B cell (primary cell): Measurements from ENCODE around the gene ADAMTS2. TPM values are rescaled to one million over a fixed set of nuclear protein-coding genes. Genes with fewer than 3 reads are reported as not detected.

Experiments used
- ATAC-seq: fragments of 200-7000 bp; cut with Tn5 transposase; one replicate; pipeline ENCODE4 v1.10.0; 2021; ENCODE audit warnings: low read depth, mild to moderate bottlenecking, moderate number of reproducible peaks, moderate library complexity
- CTCF ChIA-PET: fragments of 350-600 bp; sonication (Branson Sonifier 250); formaldehyde crosslinking; loops from one replicate; lab custom pipeline; 2021; ENCODE audit warnings: antibody characterized with exemption, inconsistent platforms; lab: Charles Lee
- POLR2A ChIA-PET: fragments of 350-600 bp; sonication (Branson Sonifier 250); formaldehyde crosslinking; loops from one replicate; lab custom pipeline; 2021; ENCODE audit warnings: antibody characterized with exemption; lab: Charles Lee
- DNase-seq: peaks from one replicate; pipeline ENCODE4 v3.0.0; 2013
- H2AFZ ChIP-seq: 2 replicates; pipeline ENCODE4 v1.6.1; 2012; ENCODE audit warnings: mild to moderate bottlenecking, low read depth, low read length; ENCODE audit not compliant: insufficient read depth, poor library complexity, severe bottlenecking
- H3K27ac ChIP-seq, 2 donors: 1 replicate in 1 of 2; 2 replicates in 1 of 2; pipeline ENCODE4 v1.5.1; 2012 to 2013; ENCODE audit warnings: low read length in 2 of 2, mild to moderate bottlenecking in 2 of 2, moderate library complexity in 1 of 2
- H3K27me3 ChIP-seq, 4 experiments: fragments of 200-600 bp in 1 of 4; sonication (generic) in 1 of 4; replicated peaks in 1 of 4; 1 replicate in 2 of 4; 2 replicates in 2 of 4; pipeline versions ENCODE4 v1.6.1 to v1.7.0; 2013 to 2016; ENCODE audit warnings: low read length in 3 of 4, mild to moderate bottlenecking in 2 of 4, mixed read lengths in 1 of 4, moderate library complexity in 1 of 4; ENCODE audit not compliant: insufficient read depth in 4 of 4, control insufficient read depth in 3 of 4; ENCODE audit errors: control extremely low read depth in 1 of 4
- H3K36me3 ChIP-seq, 2 experiments: replicated peaks in 1 of 2; 1 replicate in 1 of 2; 2 replicates in 1 of 2; pipeline versions ENCODE4 v1.6.1 to v1.7.1; 2013; ENCODE audit warnings: low read length in 1 of 2; ENCODE audit not compliant: insufficient read depth in 2 of 2, control insufficient read depth in 1 of 2; ENCODE audit errors: control extremely low read depth in 1 of 2, extremely low read depth in 1 of 2
- H3K4me1 ChIP-seq, 2 donors: fragments of 200-600 bp in 1 of 2; sonication (generic) in 1 of 2; 1 replicate in 1 of 2; 2 replicates in 1 of 2; pipeline versions ENCODE4 v1.5.1 to v1.6.1; 2013 to 2017; ENCODE audit warnings: low read length in 2 of 2; ENCODE audit not compliant: control insufficient read depth in 2 of 2, insufficient read depth in 2 of 2
- H3K4me2 ChIP-seq: replicated peaks from 2 replicates; pipeline ENCODE3; 2012; ENCODE audit warnings: mild to moderate bottlenecking, low read depth, low read length; ENCODE audit not compliant: poor library complexity, severe bottlenecking
- H3K4me3 ChIP-seq, 5 experiments: fragments of 200-600 bp in 1 of 5; sonication (generic) in 1 of 5; 1 replicate in 3 of 5; 2 replicates in 2 of 5; pipeline versions ENCODE4 v1.5.1 to v1.7.0; 2011 to 2016; ENCODE audit warnings: low read length in 4 of 5, mild to moderate bottlenecking in 4 of 5, low read depth in 2 of 5, control low read depth in 1 of 5, moderate library complexity in 1 of 5; ENCODE audit not compliant: insufficient read depth in 1 of 5; ENCODE audit errors: control extremely low read depth in 1 of 5, extremely low read depth in 1 of 5
- H3K79me2 ChIP-seq: fragments of 200-600 bp; sonication (generic); one replicate; pipeline ENCODE4 v1.6.0; 2016; ENCODE audit warnings: low read length; ENCODE audit not compliant: control insufficient read depth, insufficient read depth
- H3K9ac ChIP-seq: fragments of 200-600 bp; sonication (generic); 2 replicates; pipeline ENCODE4 v1.6.1; 2017; ENCODE audit warnings: mild to moderate bottlenecking, low read length, moderate library complexity
- H3K9me3 ChIP-seq, 3 donors: one replicate each; pipeline versions ENCODE4 v1.6.1 to v1.7.1; 2013; ENCODE audit warnings: low read length in 2 of 3; ENCODE audit not compliant: control insufficient read depth in 2 of 3, insufficient read depth in 1 of 3; ENCODE audit errors: control extremely low read depth in 1 of 3
- H4K20me1 ChIP-seq: 2 replicates; pipeline ENCODE4 v1.6.0; 2012; ENCODE audit warnings: mild to moderate bottlenecking, low read length; ENCODE audit not compliant: insufficient read depth, control insufficient read depth, poor library complexity, severe bottlenecking
- H3K27ac Mint-ChIP-seq: one replicate; pipeline ENCODE4 v1.8.0; 2021; ENCODE audit warnings: mixed read lengths
- H3K27me3 Mint-ChIP-seq: one replicate; pipeline ENCODE4 v1.8.0; 2021; ENCODE audit warnings: mixed read lengths
- H3K4me1 Mint-ChIP-seq: one replicate; pipeline ENCODE4 v1.8.0; 2021; ENCODE audit warnings: mixed read lengths
- H3K4me3 Mint-ChIP-seq: one replicate; pipeline ENCODE4 v1.8.0; 2021; ENCODE audit warnings: mixed read lengths
- H3K9me3 Mint-ChIP-seq: one replicate; pipeline ENCODE4 v1.8.0; 2022; ENCODE audit warnings: mixed read lengths; ENCODE audit not compliant: insufficient read depth
- CTCF ChIP-seq: fragments of 200-600 bp; IDR thresholded peaks from one replicate; pipeline ENCODE4 v1.8.0; 2022; ENCODE audit warnings: antibody characterized with exemption, mild to moderate bottlenecking
- EZH2 ChIP-seq: IDR thresholded peaks from 2 replicates; pipeline ENCODE4 v1.6.1; 2012; ENCODE audit warnings: borderline replicate concordance, low read depth, mild to moderate bottlenecking, moderate library complexity, low read length; ENCODE audit not compliant: insufficient read depth, poor library complexity, severe bottlenecking
- whole genome bisulfite sequencing: methylation state at CpG from one replicate; pipeline ENCODE4 v1.1.5; 2013; ENCODE audit warnings: missing lambda C conversion rate; ENCODE audit not compliant: insufficient coverage; 5-methylcytosine and 5-hydroxymethylcytosine counted together
- intact Hi-C: fragments of 100-400 bp; cut with micrococcal nuclease; formaldehyde crosslinking; loops from one replicate; pipeline ENCODE4 v1.10.0; 2022
- polyA plus RNA-seq: library from polyadenylated mRNA; depleted of rRNA; stranded (reverse); fragments of >200 nt; gene quantifications from 2 replicates; pipeline ENCODE4 v1.2.3, GENCODE V29; 2012
- total RNA-seq, 2 donors: library from RNA; stranded (reverse); fragments of 120-200 nt in 1 of 2; gene quantifications; 1 replicate in 1 of 2; 2 replicates in 1 of 2; pipeline versions ENCODE4 v1.2.3 to v1.2.4, GENCODE V29; 2013 to 2022

Gene ADAMTS2
- total and polyA plus RNA-seq, 2 donors (not counting 1 experiment from before 2014, with no cell fraction given) = not detected

- H3K4me3 Mint-ChIP-seq = no peak overlapping the region
- no peak overlapping the region for H3K4me2 ChIP-seq
- H3K79me2 ChIP-seq = no peaks in the 10 kb centered on the region
- no peaks in the 10 kb centered on the region for H3K36me3 ChIP-seq
- peaks cover 0 to 21% (median 1%) of the 10 kb centered on the region in 4 experiments for H3K27me3 ChIP-seq
- H3K27ac Mint-ChIP-seq = no peak overlapping the region
- WGBS = 92% methylated on average over 23 of the region's 23 CpGs
- CTCF ChIA-PET = interaction anchor here (0.6 to 4.6 kb wide), 2 partner anchors 182 to 329 kb away, joined by 3 to 28 read pairs; no protein-coding TSS in a partner anchor
- no peak overlapping the region for H2AFZ ChIP-seq
- no peak for DNase-seq
- H3K27me3 Mint-ChIP-seq = peaks cover 1% of the 10 kb centered on the region
- H3K4me1 ChIP-seq = peaks cover 4 to 12% of the 10 kb centered on the region in 2 donors
- POLR2A ChIA-PET = no interaction called here
- intact Hi-C loops = loop anchor here (5.0 kb wide), 2 partner anchors 503 to 598 kb away; no protein-coding TSS in a partner anchor
- H3K9me3 ChIP-seq = peaks cover 0 to 31% (median 0%) of the 10 kb centered on the region in 3 donors
- no peak overlapping the region for H3K4me3 ChIP-seq
- ATAC-seq = no peak
- no peak overlapping the region for H3K27ac ChIP-seq
- peaks cover 3% of the 10 kb centered on the region for H3K4me1 Mint-ChIP-seq
- TF ChIP-seq CTCF (no peak), EZH2 (no peak)
- peaks cover 4% of the 10 kb centered on the region for H3K9me3 Mint-ChIP-seq
- H3K9ac ChIP-seq = no peak overlapping the region
- H4K20me1 ChIP-seq = no peaks in the 10 kb centered on the region
These were observed 180.6 kb downstream of the ADAMTS2 start for GRCh38 chr5:179164331-179165311.
